ENCODE measurements around the gene NPC2.
"Not testable (repeated sequence)": the region's sequence is repeated elsewhere in the genome, so short reads cannot be mapped to it uniquely, and the experiment has no call there.

DNA sequence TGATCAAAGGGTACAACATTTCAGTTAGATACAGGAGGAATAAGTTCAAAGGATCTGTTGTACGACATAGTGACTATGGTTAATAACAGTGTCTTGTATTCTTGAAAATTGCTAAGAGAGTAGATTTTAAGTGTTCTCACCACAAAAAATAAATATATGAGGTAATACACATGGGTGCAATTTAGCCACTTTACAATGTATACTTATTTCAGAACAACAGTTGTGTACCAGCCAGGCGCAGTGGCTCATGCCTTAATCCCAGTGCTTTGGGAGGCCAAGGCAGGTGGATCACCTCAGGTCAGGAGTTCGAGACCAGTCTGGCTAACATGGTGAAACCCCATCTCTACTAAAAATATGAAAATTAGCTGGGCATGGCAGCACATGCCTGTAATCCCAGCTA is 43.2 kb upstream of the NPC2 start:
- TF ChIP-seq CTCF, POLR2A, EP300 (IDR thresholded peaks at IDR 0.05): not testable (repeated sequence)

Measured in tibial nerve (tissue), 4 donors.